Type B pancreatic cell (in vitro differentiated cells): Measurements from ENCODE around the gene MED12. TPM values are rescaled to one million over a fixed set of nuclear protein-coding genes. Genes with fewer than 3 reads are reported as not detected.

Experiments
- DNase-seq: peaks from one replicate; pipeline ENCODE4 v3.0.0; 2021; ENCODE audit warnings: mixed read lengths; ENCODE audit not compliant: unreplicated experiment; ENCODE audit errors: extremely low spot score
- H3K27ac Mint-ChIP-seq: 2 replicates; pipeline ENCODE4 v1.8.0; 2021; ENCODE audit warnings: mild to moderate bottlenecking, mixed read lengths
- H3K27me3 Mint-ChIP-seq: 2 replicates; pipeline ENCODE4 v1.8.0; 2021; ENCODE audit warnings: mixed read lengths
- H3K36me3 Mint-ChIP-seq: 2 replicates; pipeline ENCODE4 v1.8.0; 2021; ENCODE audit warnings: mixed read lengths
- H3K4me1 Mint-ChIP-seq: one replicate; pipeline ENCODE4 v1.8.0; 2021; ENCODE audit warnings: mixed read lengths; ENCODE audit not compliant: unreplicated experiment
- H3K4me3 Mint-ChIP-seq: 2 replicates; pipeline ENCODE4 v1.8.0; 2021; ENCODE audit warnings: mild to moderate bottlenecking, mixed read lengths
- H3K9me3 Mint-ChIP-seq: 2 replicates; pipeline ENCODE4 v1.8.0; 2021; ENCODE audit warnings: mixed read lengths
- total RNA-seq: library from RNA; stranded (reverse); gene quantifications from 2 replicates; pipeline ENCODE4 v1.2.1, GENCODE V29; 2021; ENCODE audit warnings: low replicate concordance
- TF ChIP-seq, protein P1 (sequence below): fragments of 200-600 bp; sonication (generic); conservative IDR thresholded peaks from 2 replicates; pipeline ENCODE4 v1.5.0; 2021; ENCODE audit warnings: antibody characterized with exemption, mild to moderate bottlenecking

Gene MED12
- total RNA-seq, 1 donor from 2014 or later = 77.2 TPM

DNA sequence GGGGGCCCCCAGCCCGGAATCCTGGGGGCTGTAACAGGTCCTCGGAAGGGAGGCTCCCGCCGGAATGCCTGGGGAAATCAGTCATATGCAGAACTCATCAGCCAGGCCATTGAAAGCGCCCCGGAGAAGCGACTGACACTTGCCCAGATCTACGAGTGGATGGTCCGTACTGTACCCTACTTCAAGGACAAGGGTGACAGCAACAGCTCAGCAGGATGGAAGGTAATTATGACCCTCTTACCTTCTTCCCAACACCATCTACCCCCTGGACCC, 21.7 kb upstream of the MED12 start:
- no peak overlapping the region for H3K27ac Mint-ChIP-seq
- TF ChIP-seq, protein P1, sequence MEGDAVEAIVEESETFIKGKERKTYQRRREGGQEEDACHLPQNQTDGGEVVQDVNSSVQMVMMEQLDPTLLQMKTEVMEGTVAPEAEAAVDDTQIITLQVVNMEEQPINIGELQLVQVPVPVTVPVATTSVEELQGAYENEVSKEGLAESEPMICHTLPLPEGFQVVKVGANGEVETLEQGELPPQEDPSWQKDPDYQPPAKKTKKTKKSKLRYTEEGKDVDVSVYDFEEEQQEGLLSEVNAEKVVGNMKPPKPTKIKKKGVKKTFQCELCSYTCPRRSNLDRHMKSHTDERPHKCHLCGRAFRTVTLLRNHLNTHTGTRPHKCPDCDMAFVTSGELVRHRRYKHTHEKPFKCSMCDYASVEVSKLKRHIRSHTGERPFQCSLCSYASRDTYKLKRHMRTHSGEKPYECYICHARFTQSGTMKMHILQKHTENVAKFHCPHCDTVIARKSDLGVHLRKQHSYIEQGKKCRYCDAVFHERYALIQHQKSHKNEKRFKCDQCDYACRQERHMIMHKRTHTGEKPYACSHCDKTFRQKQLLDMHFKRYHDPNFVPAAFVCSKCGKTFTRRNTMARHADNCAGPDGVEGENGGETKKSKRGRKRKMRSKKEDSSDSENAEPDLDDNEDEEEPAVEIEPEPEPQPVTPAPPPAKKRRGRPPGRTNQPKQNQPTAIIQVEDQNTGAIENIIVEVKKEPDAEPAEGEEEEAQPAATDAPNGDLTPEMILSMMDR = no peak
- DNase-seq = no peak
- H3K4me3 Mint-ChIP-seq = peak overlapping the region; percentile 91
- no peaks in the 10 kb centered on the region for H3K9me3 Mint-ChIP-seq
- H3K27me3 Mint-ChIP-seq = no peaks in the 10 kb centered on the region
- no peaks in the 10 kb centered on the region for H3K4me1 Mint-ChIP-seq
- no peaks in the 10 kb centered on the region for H3K36me3 Mint-ChIP-seq

- Mint-ChIP-seq H3K36me3 (no peaks in the 10 kb centered on the region), H3K4me3 (peak overlapping the region; percentile 31), H3K27me3 (no peaks in the 10 kb centered on the region), H3K4me1 (peaks cover 7% of the 10 kb centered on the region), H3K9me3 (no peaks in the 10 kb centered on the region), H3K27ac (no peak overlapping the region)
- TF ChIP-seq, protein P1 = peak; percentile 64
- DNase-seq = no peak
These were observed 20.1 kb upstream of the MED12 start for GRCh38 chrX:71098302-71098701.

GRCh38 chrX:71098951-71099506, 19.4 kb upstream of the MED12 start:
- Mint-ChIP-seq H3K9me3 (no peaks in the 10 kb centered on the region), H3K4me3 (peak overlapping the region; percentile 31), H3K27ac (no peak overlapping the region)

GRCh38 chrX:71099736-71100135, 18.7 kb upstream of the MED12 start:
- peaks cover 18% of the 10 kb centered on the region for H3K4me1 Mint-ChIP-seq
- H3K27me3 Mint-ChIP-seq = no peaks in the 10 kb centered on the region

More at GRCh38 chrX:71098951-71099506, 19.4 kb upstream of the MED12 start:
- no peaks in the 10 kb centered on the region for H3K27me3 Mint-ChIP-seq
- H3K4me1 Mint-ChIP-seq = peaks cover 11% of the 10 kb centered on the region
- H3K36me3 Mint-ChIP-seq = no peaks in the 10 kb centered on the region
- TF ChIP-seq, protein P1 = no peak
- DNase-seq = no peak

GRCh38 chrX:71100581-71101505, 17.6 kb upstream of the MED12 start:
- Mint-ChIP-seq H3K27me3 (no peaks in the 10 kb centered on the region), H3K4me1 (peaks cover 18% of the 10 kb centered on the region), H3K9me3 (no peaks in the 10 kb centered on the region), H3K4me3 (no peak overlapping the region), H3K27ac (peak overlapping the region; percentile 36), H3K36me3 (no peaks in the 10 kb centered on the region)
- TF ChIP-seq, protein P1 = peak; percentile 18
- DNase-seq = no peak

More at GRCh38 chrX:71099736-71100135, 18.7 kb upstream of the MED12 start:
- no peak for DNase-seq
- Mint-ChIP-seq H3K4me3 (no peak overlapping the region), H3K9me3 (no peaks in the 10 kb centered on the region), H3K27ac (no peak overlapping the region), H3K36me3 (no peaks in the 10 kb centered on the region)
- TF ChIP-seq, protein P1 = no peak
